ENCODE data around the gene GFI1. TPM values are rescaled to one million over a fixed set of nuclear protein-coding genes. Genes with fewer than 3 reads are reported as not detected.

Gene GFI1
- total RNA-seq, 1 experiment from 2014 or later: 0.49 TPM

GRCh38 chr1:92505015-92505692, 18.4 kb upstream of the GFI1 start:
- POLR2A ChIA-PET: no interaction called here
- CTCF ChIA-PET: no interaction called here
- no peaks in the 10 kb centered on the region for H3K36me3 ChIP-seq (ENCODE audit: control insufficient read depth, insufficient read depth, low read length)
- H3K4me1 ChIP-seq (ENCODE audit: control insufficient read depth, insufficient read depth, low read length): no peaks in the 10 kb centered on the region; the same call in 1 of the 2 replicates
- no TSS peak for BruUV-seq (replicated peaks)
- intact Hi-C loops (cut with micrococcal nuclease; ENCODE audit: unreplicated experiment) (no loop called here), in situ Hi-C loops (cut with HindIII; ENCODE audit: low pct_unique_long_range_greater_than_20kb, low sequenced_read_pairs) (no loop called here)
- H3K27ac ChIP-seq (ENCODE audit: low read length): no peak overlapping the region
- no peaks in the 10 kb centered on the region for H3K9me3 ChIP-seq (ENCODE audit: control insufficient read depth, insufficient read depth, low read depth, low read length)
- TF ChIP-seq SIN3A (IDR thresholded peaks at IDR 0.05; ENCODE audit: borderline replicate concordance, insufficient read depth, low read depth, low read length) (no peak), POLR2AphosphoS5 (IDR thresholded peaks at IDR 0.05; ENCODE audit: low read depth, low read length) (no peak), CTCF (IDR thresholded peaks at IDR 0.05) (no peak), TCF7L2 (IDR thresholded peaks at IDR 0.05; ENCODE audit: low read depth, low read length) (no peak)
- TF ChIP-seq, protein P1, sequence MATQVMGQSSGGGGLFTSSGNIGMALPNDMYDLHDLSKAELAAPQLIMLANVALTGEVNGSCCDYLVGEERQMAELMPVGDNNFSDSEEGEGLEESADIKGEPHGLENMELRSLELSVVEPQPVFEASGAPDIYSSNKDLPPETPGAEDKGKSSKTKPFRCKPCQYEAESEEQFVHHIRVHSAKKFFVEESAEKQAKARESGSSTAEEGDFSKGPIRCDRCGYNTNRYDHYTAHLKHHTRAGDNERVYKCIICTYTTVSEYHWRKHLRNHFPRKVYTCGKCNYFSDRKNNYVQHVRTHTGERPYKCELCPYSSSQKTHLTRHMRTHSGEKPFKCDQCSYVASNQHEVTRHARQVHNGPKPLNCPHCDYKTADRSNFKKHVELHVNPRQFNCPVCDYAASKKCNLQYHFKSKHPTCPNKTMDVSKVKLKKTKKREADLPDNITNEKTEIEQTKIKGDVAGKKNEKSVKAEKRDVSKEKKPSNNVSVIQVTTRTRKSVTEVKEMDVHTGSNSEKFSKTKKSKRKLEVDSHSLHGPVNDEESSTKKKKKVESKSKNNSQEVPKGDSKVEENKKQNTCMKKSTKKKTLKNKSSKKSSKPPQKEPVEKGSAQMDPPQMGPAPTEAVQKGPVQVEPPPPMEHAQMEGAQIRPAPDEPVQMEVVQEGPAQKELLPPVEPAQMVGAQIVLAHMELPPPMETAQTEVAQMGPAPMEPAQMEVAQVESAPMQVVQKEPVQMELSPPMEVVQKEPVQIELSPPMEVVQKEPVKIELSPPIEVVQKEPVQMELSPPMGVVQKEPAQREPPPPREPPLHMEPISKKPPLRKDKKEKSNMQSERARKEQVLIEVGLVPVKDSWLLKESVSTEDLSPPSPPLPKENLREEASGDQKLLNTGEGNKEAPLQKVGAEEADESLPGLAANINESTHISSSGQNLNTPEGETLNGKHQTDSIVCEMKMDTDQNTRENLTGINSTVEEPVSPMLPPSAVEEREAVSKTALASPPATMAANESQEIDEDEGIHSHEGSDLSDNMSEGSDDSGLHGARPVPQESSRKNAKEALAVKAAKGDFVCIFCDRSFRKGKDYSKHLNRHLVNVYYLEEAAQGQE (IDR thresholded peaks at IDR 0.05; ENCODE audit: insufficient read depth in 1 of 2, low read depth in 2 of 2, low read length in 1 of 2): no peak
- H3K27me3 ChIP-seq (ENCODE audit: control insufficient read depth, insufficient read depth, low read length): no peaks in the 10 kb centered on the region
- ATAC-seq: peak; percentile 82
- no peak for DNase-seq (ENCODE audit: low read depth, low spot score)
- H3K4me3 ChIP-seq (ENCODE audit: low read depth in 2 of 2, low read length in 2 of 2): no peak overlapping the region

- intact Hi-C loops (cut with micrococcal nuclease; ENCODE audit: unreplicated experiment): no loop called here
- POLR2A ChIA-PET: no interaction called here
Measured at GRCh38 chr1:92504291-92505014, 17.7 kb upstream of the GFI1 start.

More at GRCh38 chr1:92504291-92505014, 17.7 kb upstream of the GFI1 start:
- Histone ChIP-seq H3K27ac (ENCODE audit: low read length) (no peak overlapping the region), H3K4me1 (ENCODE audit: control insufficient read depth, insufficient read depth, low read length) (no peaks in the 10 kb centered on the region; the same call in 1 of the 2 replicates), H3K27me3 (ENCODE audit: control insufficient read depth, insufficient read depth, low read length) (no peaks in the 10 kb centered on the region), H3K4me3 (ENCODE audit: low read depth in 2 of 2, low read length in 2 of 2) (no peak overlapping the region), H3K36me3 (ENCODE audit: control insufficient read depth, insufficient read depth, low read length) (no peaks in the 10 kb centered on the region), H3K9me3 (ENCODE audit: control insufficient read depth, insufficient read depth, low read depth, low read length) (no peaks in the 10 kb centered on the region)
- TF ChIP-seq CTCF (IDR thresholded peaks at IDR 0.05) (no peak), POLR2AphosphoS5 (IDR thresholded peaks at IDR 0.05; ENCODE audit: low read depth, low read length) (no peak), SIN3A (IDR thresholded peaks at IDR 0.05; ENCODE audit: borderline replicate concordance, insufficient read depth, low read depth, low read length) (no peak), TCF7L2 (IDR thresholded peaks at IDR 0.05; ENCODE audit: low read depth, low read length) (no peak)
- TF ChIP-seq, protein P1 (IDR thresholded peaks at IDR 0.05; ENCODE audit: insufficient read depth in 1 of 2, low read depth in 2 of 2, low read length in 1 of 2): no peak
- no TSS peak for BruUV-seq (replicated peaks)
- in situ Hi-C loops (cut with HindIII; ENCODE audit: low pct_unique_long_range_greater_than_20kb, low sequenced_read_pairs): no loop called here
- 0 out of 2 replicates have a peak, but pooled peaks have one; percentile 33 for ATAC-seq
- no peak for DNase-seq (ENCODE audit: low read depth, low spot score)
- CTCF ChIA-PET: no interaction called here
